Skeletal muscle satellite cell (primary cell): ENCODE results near the gene ERBB4.

Experiments used
- H3K27me3 ChIP-seq: 2 replicates; pipeline ENCODE4 v1.7.0; 2013; ENCODE audit warnings: low read length; ENCODE audit not compliant: control insufficient read depth, insufficient read depth
- H3K36me3 ChIP-seq: 2 replicates; pipeline ENCODE4 v1.7.0; 2013; ENCODE audit warnings: mild to moderate bottlenecking, control low read depth, low read length; ENCODE audit not compliant: insufficient read depth
- H3K4me1 ChIP-seq: 2 replicates; pipeline ENCODE4 v1.7.0; 2013; ENCODE audit warnings: low read length; ENCODE audit not compliant: control insufficient read depth, insufficient read depth
- H3K4me2 ChIP-seq: 2 replicates; pipeline ENCODE4 v1.7.0; 2013; ENCODE audit warnings: mild to moderate bottlenecking, low read length
- H3K4me3 ChIP-seq: 2 replicates; pipeline ENCODE4 v1.7.0; 2013; ENCODE audit warnings: low read length
- H3K9ac ChIP-seq: 2 replicates; pipeline ENCODE4 v1.7.0; 2013; ENCODE audit warnings: mild to moderate bottlenecking, low read depth, low read length, moderate library complexity
- H3K9me3 ChIP-seq: replicated peaks from 2 replicates; pipeline ENCODE4 v1.7.0; 2013; ENCODE audit warnings: mild to moderate bottlenecking, control low read depth, low read length

The ERBB4 gene

GRCh38 chr2:212526059-212526458, 12.5 kb downstream of the ERBB4 start:
- Histone ChIP-seq H3K27me3 (no peaks in the 10 kb centered on the region), H3K4me2 (no peak overlapping the region), H3K4me3 (no peak overlapping the region), H3K9me3 (no peaks in the 10 kb centered on the region), H3K9ac (no peak overlapping the region), H3K4me1 (no peaks in the 10 kb centered on the region), H3K36me3 (no peaks in the 10 kb centered on the region)

- H3K4me2 ChIP-seq, result no peak overlapping the region
- no peak overlapping the region for H3K4me3 ChIP-seq
- H3K9me3 ChIP-seq, result no peaks in the 10 kb centered on the region
- H3K36me3 ChIP-seq, result no peaks in the 10 kb centered on the region
- H3K9ac ChIP-seq, result no peak overlapping the region
- H3K4me1 ChIP-seq, result no peaks in the 10 kb centered on the region
- no peaks in the 10 kb centered on the region for H3K27me3 ChIP-seq
Observed at GRCh38 chr2:212523756-212524155, 14.8 kb downstream of the ERBB4 start.

GRCh38 chr2:212520340-212520739, 18.3 kb downstream of the ERBB4 start:
- Histone ChIP-seq H3K4me2 (no peak overlapping the region), H3K4me1 (no peaks in the 10 kb centered on the region), H3K9ac (no peak overlapping the region), H3K36me3 (no peaks in the 10 kb centered on the region), H3K9me3 (no peaks in the 10 kb centered on the region), H3K27me3 (no peaks in the 10 kb centered on the region), H3K4me3 (no peak overlapping the region)

GRCh38 chr2:212517693-212518092, 20.9 kb downstream of the ERBB4 start:
- no peak overlapping the region for H3K4me3 ChIP-seq
- no peak overlapping the region for H3K4me2 ChIP-seq
- H3K27me3 ChIP-seq, result no peaks in the 10 kb centered on the region
- no peaks in the 10 kb centered on the region for H3K9me3 ChIP-seq
- H3K9ac ChIP-seq, result no peak overlapping the region
- no peaks in the 10 kb centered on the region for H3K4me1 ChIP-seq
- H3K36me3 ChIP-seq, result no peaks in the 10 kb centered on the region

- H3K4me3 ChIP-seq, result no peak overlapping the region
- H3K4me2 ChIP-seq, result no peak overlapping the region
- no peaks in the 10 kb centered on the region for H3K4me1 ChIP-seq
- H3K9ac ChIP-seq, result no peak overlapping the region
- no peaks in the 10 kb centered on the region for H3K9me3 ChIP-seq
- H3K27me3 ChIP-seq, result no peaks in the 10 kb centered on the region
- no peaks in the 10 kb centered on the region for H3K36me3 ChIP-seq
Observed at GRCh38 chr2:212505586-212505985, 33.0 kb downstream of the ERBB4 start.

- Histone ChIP-seq H3K4me3 (no peak overlapping the region), H3K4me1 (no peaks in the 10 kb centered on the region), H3K9ac (no peak overlapping the region), H3K36me3 (no peaks in the 10 kb centered on the region), H3K4me2 (no peak overlapping the region), H3K27me3 (no peaks in the 10 kb centered on the region), H3K9me3 (no peaks in the 10 kb centered on the region)
Observed at GRCh38 chr2:212495046-212495445, 43.6 kb downstream of the ERBB4 start.

- no peaks in the 10 kb centered on the region for H3K4me1 ChIP-seq
- no peaks in the 10 kb centered on the region for H3K27me3 ChIP-seq
- H3K36me3 ChIP-seq, result no peaks in the 10 kb centered on the region
- H3K4me3 ChIP-seq, result no peak overlapping the region
- no peak overlapping the region for H3K4me2 ChIP-seq
- no peak overlapping the region for H3K9ac ChIP-seq
- H3K9me3 ChIP-seq, result no peaks in the 10 kb centered on the region
Observed at GRCh38 chr2:212494418-212495020, 44.1 kb downstream of the ERBB4 start.

- no peak overlapping the region for H3K4me2 ChIP-seq
- no peaks in the 10 kb centered on the region for H3K9me3 ChIP-seq
- no peaks in the 10 kb centered on the region for H3K27me3 ChIP-seq
- no peak overlapping the region for H3K9ac ChIP-seq
- H3K36me3 ChIP-seq, result no peaks in the 10 kb centered on the region
- H3K4me1 ChIP-seq, result no peaks in the 10 kb centered on the region
- H3K4me3 ChIP-seq, result no peak overlapping the region
Observed at GRCh38 chr2:212489719-212490346, 48.8 kb downstream of the ERBB4 start.

GRCh38 chr2:212488611-212489010, 50.0 kb downstream of the ERBB4 start:
- Histone ChIP-seq H3K9me3 (no peaks in the 10 kb centered on the region), H3K36me3 (no peaks in the 10 kb centered on the region), H3K4me1 (no peaks in the 10 kb centered on the region), H3K4me3 (no peak overlapping the region), H3K27me3 (no peaks in the 10 kb centered on the region), H3K9ac (no peak overlapping the region), H3K4me2 (no peak overlapping the region)

GRCh38 chr2:212484563-212485080, 54.0 kb downstream of the ERBB4 start:
- no peaks in the 10 kb centered on the region for H3K27me3 ChIP-seq
- no peaks in the 10 kb centered on the region for H3K4me1 ChIP-seq
- no peaks in the 10 kb centered on the region for H3K9me3 ChIP-seq
- H3K36me3 ChIP-seq, result no peaks in the 10 kb centered on the region
- H3K9ac ChIP-seq, result no peak overlapping the region
- H3K4me3 ChIP-seq, result no peak overlapping the region
- no peak overlapping the region for H3K4me2 ChIP-seq

GRCh38 chr2:212480447-212480846, 58.2 kb downstream of the ERBB4 start:
- Histone ChIP-seq H3K36me3 (no peaks in the 10 kb centered on the region), H3K27me3 (no peaks in the 10 kb centered on the region), H3K4me2 (no peak overlapping the region), H3K4me1 (no peaks in the 10 kb centered on the region), H3K4me3 (no peak overlapping the region), H3K9ac (no peak overlapping the region), H3K9me3 (no peaks in the 10 kb centered on the region)

- H3K36me3 ChIP-seq, result no peaks in the 10 kb centered on the region
- H3K9ac ChIP-seq, result no peak overlapping the region
- no peak overlapping the region for H3K4me3 ChIP-seq
- no peaks in the 10 kb centered on the region for H3K27me3 ChIP-seq
- no peak overlapping the region for H3K4me2 ChIP-seq
- no peaks in the 10 kb centered on the region for H3K4me1 ChIP-seq
- H3K9me3 ChIP-seq, result no peaks in the 10 kb centered on the region
Observed at GRCh38 chr2:212477571-212477970, 61.0 kb downstream of the ERBB4 start.
